ENCODE measurements around the gene PARP9.
A peak's percentile ranks its signal among the peaks of the same experiment; 100 is the strongest.

PARP9 gene

DNA sequence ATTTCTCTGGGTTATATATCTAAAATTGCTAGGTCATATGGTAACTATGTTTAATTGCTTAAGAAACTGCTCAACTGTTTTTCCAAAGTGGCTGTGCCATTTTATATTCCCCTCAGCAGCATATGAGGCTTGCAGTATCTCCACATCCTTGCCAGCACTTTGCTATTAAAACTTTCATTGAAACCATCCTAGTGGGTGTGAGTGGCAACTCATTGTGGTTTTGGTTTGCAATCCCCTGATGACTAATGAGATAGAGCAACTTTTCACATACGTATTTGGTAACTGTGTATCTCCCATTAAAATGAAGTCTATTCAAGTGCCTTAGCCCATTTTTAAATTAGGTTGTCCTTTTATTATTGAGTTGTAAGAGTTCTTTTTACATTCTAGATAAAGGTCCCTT, 66.7 kb downstream of the PARP9 start:
- DNase-seq (ENCODE audit: low read depth), result peak; percentile 92
- H3K4me3 ChIP-seq (ENCODE audit: low read depth, low read length), result no peak overlapping the region
- TF ChIP-seq POLR2A (IDR thresholded peaks at IDR 0.05; ENCODE audit: extremely low read depth, insufficient read length) (no peak), MYC (IDR thresholded peaks at IDR 0.05; ENCODE audit: low read depth, low read length) (0 out of 2 replicates have a peak, but pooled peaks have one; percentile 23)
- TF ChIP-seq, protein P1, sequence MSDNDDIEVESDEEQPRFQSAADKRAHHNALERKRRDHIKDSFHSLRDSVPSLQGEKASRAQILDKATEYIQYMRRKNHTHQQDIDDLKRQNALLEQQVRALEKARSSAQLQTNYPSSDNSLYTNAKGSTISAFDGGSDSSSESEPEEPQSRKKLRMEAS (IDR thresholded peaks at IDR 0.05; ENCODE audit: low read depth, low read length), result no peak
- TF ChIP-seq, protein P2, sequence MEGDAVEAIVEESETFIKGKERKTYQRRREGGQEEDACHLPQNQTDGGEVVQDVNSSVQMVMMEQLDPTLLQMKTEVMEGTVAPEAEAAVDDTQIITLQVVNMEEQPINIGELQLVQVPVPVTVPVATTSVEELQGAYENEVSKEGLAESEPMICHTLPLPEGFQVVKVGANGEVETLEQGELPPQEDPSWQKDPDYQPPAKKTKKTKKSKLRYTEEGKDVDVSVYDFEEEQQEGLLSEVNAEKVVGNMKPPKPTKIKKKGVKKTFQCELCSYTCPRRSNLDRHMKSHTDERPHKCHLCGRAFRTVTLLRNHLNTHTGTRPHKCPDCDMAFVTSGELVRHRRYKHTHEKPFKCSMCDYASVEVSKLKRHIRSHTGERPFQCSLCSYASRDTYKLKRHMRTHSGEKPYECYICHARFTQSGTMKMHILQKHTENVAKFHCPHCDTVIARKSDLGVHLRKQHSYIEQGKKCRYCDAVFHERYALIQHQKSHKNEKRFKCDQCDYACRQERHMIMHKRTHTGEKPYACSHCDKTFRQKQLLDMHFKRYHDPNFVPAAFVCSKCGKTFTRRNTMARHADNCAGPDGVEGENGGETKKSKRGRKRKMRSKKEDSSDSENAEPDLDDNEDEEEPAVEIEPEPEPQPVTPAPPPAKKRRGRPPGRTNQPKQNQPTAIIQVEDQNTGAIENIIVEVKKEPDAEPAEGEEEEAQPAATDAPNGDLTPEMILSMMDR (IDR thresholded peaks at IDR 0.05; ENCODE audit: low read depth, low read length), result no peak

DNA sequence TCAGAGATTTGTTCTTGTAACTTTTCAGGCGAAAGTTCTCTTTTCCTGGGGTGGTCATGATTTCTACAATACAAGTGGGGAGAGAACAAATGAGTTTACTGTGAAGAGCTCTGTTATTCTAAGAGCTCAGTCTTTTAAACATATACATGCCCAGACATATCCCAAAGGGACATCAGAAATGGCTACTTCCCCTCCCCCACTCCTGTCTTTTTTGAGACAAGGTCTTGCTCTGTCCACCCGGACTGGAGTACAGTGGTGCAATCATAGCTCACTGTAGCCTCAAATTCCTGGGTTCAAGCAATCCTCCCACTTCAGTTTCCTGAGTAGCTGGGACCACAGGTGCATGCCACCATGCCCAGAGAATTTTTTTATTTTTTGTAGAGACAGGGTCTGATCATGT, 67.6 kb downstream of the PARP9 start:
- TF ChIP-seq, protein P2 (IDR thresholded peaks at IDR 0.05; ENCODE audit: low read depth, low read length), result no peak
- no peak for TF ChIP-seq MYC (IDR thresholded peaks at IDR 0.05; ENCODE audit: low read depth, low read length)
- TF ChIP-seq, protein P1 (IDR thresholded peaks at IDR 0.05; ENCODE audit: low read depth, low read length), result no peak
- no peak for TF ChIP-seq POLR2A (IDR thresholded peaks at IDR 0.05; ENCODE audit: extremely low read depth, insufficient read length)
- H3K4me3 ChIP-seq (ENCODE audit: low read depth, low read length), result no peak overlapping the region
- DNase-seq (ENCODE audit: low read depth), result peak; percentile 12

- no peak for DNase-seq (ENCODE audit: low read depth)
- TF ChIP-seq POLR2A (IDR thresholded peaks at IDR 0.05; ENCODE audit: extremely low read depth, insufficient read length), result no peak
- TF ChIP-seq MYC (IDR thresholded peaks at IDR 0.05; ENCODE audit: low read depth, low read length), result no peak
- TF ChIP-seq, protein P1 (IDR thresholded peaks at IDR 0.05; ENCODE audit: low read depth, low read length), result no peak
- TF ChIP-seq, protein P2 (IDR thresholded peaks at IDR 0.05; ENCODE audit: low read depth, low read length), result no peak
- H3K4me3 ChIP-seq (ENCODE audit: low read depth, low read length), result no peak overlapping the region
Observed at GRCh38 chr3:122493296-122493695, 70.8 kb downstream of the PARP9 start.

- TF ChIP-seq POLR2A (IDR thresholded peaks at IDR 0.05; ENCODE audit: extremely low read depth, insufficient read length), result no peak
- TF ChIP-seq, protein P2 (IDR thresholded peaks at IDR 0.05; ENCODE audit: low read depth, low read length), result no peak
- TF ChIP-seq, protein P1 (IDR thresholded peaks at IDR 0.05; ENCODE audit: low read depth, low read length), result no peak
- TF ChIP-seq MYC (IDR thresholded peaks at IDR 0.05; ENCODE audit: low read depth, low read length), result no peak
- DNase-seq (ENCODE audit: low read depth), result no peak
- H3K4me3 ChIP-seq (ENCODE audit: low read depth, low read length), result no peak overlapping the region
Observed at GRCh38 chr3:122488262-122488973, 75.7 kb downstream of the PARP9 start.

DNA sequence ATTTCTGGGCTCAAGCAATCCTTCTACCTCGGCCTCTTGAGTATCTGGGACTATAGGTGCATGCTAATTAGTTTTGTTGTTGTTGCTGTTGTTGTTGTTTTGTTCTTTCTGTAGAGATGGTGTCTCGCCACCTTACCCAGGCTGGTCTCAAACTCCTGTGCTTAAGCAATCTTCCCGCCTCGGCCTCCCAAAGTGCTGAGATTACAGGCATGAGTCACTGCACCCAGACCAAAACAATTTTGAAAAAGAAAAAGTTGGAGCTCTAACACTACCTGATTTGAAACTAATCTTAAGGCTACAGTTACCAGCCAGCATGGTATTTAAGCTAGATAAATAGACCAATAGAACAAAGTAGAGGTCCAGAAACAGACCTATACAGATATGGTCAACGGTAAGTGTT, 79.1 kb downstream of the PARP9 start:
- TF ChIP-seq, protein P1 (IDR thresholded peaks at IDR 0.05; ENCODE audit: low read depth, low read length), result no peak
- no peak for TF ChIP-seq MYC (IDR thresholded peaks at IDR 0.05; ENCODE audit: low read depth, low read length)
- DNase-seq (ENCODE audit: low read depth), result no peak
- no peak overlapping the region for H3K4me3 ChIP-seq (ENCODE audit: low read depth, low read length)

GRCh38 chr3:122481390-122481789, 82.7 kb downstream of the PARP9 start:
- no peak overlapping the region for H3K4me3 ChIP-seq (ENCODE audit: low read depth, low read length)
- DNase-seq (ENCODE audit: low read depth), result no peak
- TF ChIP-seq, protein P1 (IDR thresholded peaks at IDR 0.05; ENCODE audit: low read depth, low read length), result no peak
- TF ChIP-seq MYC (IDR thresholded peaks at IDR 0.05; ENCODE audit: low read depth, low read length) (no peak), POLR2A (IDR thresholded peaks at IDR 0.05; ENCODE audit: extremely low read depth, insufficient read length) (no peak)
- TF ChIP-seq, protein P2 (IDR thresholded peaks at IDR 0.05; ENCODE audit: low read depth, low read length), result no peak
